Fibroblast of gingiva (primary cell): Measurements from ENCODE around the gene ULK4.

Source experiments
- DNase-seq: peaks from one replicate; pipeline ENCODE4 v3.0.0-alpha.2; 2011; ENCODE audit warnings: low read depth

Gene ULK4

DNA sequence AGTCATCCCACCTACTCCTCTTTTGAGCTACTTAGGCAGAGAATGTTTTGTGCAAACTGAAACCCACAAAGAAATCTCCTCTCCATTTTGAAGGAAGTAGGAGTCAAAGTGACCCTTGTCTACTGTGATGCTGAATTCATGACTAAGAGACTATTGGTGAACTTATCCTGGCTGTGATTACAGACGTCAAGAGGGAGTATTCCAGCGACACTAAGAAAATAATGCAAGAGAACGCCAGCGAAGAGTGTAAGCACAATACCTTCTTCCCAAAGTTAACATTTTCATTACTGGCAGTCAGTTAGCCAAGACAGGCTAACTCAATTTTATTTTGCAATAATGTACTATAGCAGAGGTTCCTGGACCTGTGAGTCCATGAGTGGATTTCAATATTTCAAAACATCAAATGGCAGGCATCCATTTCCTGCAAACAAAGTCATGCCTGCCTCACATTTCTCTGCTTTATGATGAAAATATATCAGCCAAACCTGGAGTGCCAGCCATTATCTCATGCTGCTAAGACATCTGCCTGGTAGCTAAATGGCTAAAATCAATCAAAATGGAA lies 703.6 kb downstream of the ULK4 start:
- peak; percentile 80 for DNase-seq

DNA sequence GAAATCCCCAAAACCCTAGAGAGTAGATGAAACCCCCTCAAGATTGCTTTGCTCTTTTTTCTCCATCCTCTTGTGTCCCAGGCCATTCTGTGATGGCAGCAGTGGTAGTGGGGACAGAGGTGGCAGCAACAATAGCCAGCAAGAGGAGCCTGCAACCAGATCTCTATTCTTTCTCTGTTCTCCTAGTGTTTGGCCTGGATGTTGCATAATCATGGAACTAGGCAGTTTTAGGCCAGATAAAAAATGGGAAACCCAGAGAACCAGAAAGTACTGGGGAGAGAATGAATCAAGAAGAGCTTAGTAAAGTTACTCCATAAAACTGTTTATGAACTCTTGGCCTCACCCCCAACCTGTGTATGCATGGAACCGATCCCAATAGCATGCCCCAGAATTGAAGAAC lies 710.3 kb downstream of the ULK4 start:
- DNase-seq: no peak

DNA sequence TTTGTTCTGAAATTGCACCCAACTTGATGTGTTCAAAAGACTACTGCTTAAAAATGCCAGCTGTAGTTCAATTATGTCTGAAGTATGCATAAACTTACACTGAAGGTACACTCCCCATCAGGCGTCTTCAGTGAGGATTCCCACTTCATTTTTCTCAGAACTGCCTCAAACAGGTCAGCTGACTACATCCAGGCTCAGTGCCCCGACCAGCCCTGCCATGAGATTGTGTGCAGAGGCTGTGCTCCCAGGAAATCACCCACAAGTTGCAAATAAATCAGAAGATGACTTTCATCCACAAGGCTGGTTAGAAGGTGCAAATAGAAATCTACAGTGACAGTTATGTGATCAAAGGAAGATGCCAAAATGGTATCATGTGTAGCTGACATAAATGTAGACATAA lies 711.1 kb downstream of the ULK4 start:
- DNase-seq: no peak

DNA sequence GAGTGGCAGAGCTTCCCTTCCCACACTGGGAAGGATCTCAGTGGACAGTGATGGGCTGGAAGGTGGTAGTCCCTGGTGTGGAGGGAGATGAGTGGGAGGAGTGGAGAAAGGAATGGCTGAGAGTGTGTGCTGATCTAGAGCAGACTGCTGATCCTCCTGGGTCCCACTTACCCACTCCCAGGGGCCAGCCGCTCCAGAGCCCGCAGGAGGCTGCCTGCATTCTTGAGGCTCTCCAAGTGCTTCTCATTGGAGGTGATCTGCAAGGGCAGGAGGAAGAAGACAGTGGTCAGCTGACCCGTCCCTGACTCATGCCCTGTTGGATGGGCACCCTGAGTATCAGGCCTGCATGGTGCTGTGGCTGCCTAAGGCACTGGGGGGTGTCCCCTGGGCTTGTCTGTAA lies 712.6 kb downstream of the ULK4 start:
- no peak for DNase-seq

DNA sequence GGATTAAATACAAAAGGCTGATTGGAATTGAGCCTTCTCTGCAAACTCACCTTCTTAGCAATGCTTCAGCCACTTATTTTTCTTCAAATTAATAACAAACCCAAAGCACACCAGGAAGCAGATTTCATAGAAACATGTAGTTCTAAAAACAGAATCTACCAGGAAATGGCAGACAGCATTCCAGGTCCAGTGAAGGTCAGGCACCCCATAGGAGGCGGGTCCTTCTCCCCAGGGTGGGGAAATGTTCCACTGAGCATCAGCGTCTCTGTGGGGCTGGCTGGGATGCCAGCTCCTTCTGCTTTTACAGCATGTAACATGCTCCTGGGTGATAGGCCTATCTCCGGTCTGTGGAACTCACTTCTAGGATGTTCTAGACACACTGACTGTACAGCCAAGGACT lies 713.4 kb downstream of the ULK4 start:
- DNase-seq: no peak

DNA sequence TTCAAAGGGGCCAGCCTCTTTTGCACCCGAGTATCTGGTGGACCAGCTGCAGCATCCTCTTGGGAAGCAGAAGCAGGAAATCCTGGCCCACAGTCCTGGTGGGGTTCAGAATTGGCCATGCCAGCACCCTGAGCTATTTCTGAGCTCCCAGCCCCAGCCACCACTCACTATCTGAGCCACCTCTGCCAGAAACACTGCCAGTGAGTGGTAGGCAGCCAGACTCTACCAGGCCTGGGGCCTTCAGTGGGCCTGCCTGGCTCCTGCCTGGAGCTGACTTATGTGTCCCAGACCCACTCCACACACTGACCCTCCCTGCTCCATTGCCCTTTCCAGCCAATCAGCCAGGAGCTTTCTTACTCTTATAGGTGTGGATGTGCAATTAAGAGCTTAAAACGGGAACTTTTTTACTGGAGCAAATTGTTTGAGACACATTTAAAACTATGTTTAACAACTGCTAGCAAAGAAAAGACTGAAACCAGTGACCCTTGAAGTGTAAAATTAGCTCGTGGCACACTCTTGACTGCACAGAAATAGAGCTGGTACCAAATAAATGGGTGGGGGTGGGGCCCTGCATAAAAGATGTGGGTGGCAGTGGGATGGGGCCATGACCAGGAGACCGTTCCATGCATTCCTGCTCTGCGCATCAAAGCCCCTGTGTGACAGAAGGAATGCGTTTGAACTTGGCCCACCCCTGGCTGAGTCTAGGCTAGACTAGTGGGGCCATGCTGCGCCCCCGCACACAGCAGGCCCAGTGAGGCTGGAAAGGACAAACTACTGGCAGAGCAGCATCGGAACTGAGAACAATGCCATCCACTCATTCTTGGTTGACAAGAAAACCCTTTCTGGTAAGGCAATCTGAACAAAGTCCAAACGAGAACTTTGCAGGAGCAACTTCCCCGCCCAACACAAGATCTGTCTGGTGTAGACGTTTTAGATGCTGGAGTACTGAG lies 714.6 kb downstream of the ULK4 start:
- DNase-seq: no peak

DNA sequence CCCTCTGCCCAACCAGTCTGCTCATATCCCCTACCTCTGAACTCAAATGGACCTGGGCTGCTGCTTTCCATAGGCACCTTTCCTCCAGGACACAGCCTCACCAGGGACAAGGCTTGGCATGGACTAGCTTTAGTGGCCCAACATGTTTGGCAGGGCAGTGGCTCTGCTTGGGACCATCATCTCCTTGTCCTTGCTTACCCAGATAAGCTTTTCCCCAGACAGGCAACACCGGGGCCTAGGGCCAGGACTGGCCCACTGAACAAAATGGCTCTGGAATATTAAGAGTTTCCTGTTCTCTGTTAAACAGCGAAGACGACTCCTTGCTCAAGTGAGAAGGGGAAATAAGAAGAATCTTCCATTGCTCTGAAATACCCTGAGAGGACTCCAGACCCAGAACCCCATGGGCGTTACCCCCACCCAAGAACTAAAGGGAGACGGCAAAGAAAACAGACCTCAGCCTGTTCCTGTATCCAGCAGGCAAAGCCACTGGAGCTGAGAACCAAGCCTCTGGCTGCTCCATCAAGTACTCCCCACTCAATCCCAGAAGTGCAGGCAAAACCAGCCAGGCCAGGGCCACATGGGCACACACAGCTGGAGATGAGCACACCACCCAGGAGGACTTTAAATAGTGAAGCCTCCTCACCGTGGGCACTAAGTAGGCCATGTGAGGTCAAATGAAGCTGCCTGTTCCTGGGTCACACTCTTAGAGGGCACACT lies 717.1 kb downstream of the ULK4 start:
- DNase-seq: no peak

DNA sequence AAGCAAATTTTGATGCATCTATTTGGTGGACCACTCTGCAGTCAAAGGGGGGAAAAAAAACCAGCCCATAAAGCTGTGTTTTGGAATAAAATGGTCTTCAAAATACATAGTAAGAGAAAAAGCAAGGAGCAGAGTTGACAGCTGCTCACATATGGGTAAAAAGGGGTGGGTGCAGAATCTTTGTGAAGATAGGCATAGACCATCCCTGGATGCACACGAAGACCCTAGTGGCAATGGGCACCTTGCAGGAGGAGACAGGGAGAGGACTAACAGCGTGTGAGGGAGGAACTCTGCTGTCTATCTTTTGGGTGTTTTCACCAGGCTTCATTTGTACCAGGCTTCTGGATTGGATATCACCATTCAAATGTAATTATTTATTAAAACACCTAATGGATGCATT lies 718.7 kb downstream of the ULK4 start:
- DNase-seq: no peak

DNA sequence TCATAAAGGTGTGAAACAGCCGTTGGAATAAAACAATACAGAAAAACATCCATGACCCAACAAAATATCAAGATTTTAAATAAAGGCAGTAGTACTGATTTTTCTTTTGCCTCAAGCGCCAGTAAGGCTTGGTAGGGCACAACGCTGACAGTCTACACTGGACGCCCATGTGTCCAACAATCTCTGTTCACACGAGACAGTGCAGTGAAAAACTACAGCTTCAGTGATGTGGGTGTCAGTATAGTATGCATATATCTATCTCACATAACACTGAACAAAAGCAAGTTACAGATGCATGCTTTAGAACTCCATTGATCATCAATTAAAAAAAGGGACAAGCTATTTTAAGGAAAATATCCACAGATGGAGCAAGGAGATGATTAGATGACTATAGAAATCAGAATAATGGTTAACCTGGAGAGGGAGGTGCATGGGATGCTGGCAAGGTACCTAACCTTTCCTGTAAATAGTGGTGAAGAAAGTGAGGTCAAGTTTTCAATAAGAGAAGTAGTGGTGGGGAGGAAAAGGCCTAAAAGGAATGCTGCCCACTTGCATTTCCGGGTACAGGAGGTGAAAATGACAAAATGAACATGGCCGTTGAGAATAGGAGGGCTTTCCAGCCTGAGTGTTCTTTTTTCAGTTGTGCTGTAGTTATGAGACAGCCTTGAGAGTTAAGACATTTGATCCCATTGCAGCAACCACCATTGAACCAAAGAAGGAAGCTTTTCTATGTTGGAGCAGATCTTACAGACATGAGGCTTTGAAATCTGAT lies 719.9 kb downstream of the ULK4 start:
- no peak for DNase-seq

DNA sequence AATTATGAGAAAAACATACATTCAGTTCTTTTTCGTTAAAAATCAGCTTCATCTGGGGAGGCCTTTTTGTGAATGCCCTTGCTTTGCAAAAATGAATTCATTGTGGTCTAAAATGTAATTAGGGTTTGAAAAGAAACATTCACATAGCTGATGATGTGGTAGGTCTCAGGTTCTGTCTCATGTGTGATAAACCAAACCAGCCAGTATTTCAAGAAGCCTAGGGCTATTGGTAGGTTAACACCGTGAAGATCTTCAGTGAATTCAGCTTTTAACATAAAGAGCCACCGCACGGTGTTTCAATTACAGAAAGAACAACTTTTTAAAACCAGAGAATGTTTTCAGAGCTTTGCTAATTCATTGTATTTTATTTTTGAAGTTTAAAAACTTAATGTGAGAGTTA lies 720.7 kb downstream of the ULK4 start:
- no peak for DNase-seq

DNA sequence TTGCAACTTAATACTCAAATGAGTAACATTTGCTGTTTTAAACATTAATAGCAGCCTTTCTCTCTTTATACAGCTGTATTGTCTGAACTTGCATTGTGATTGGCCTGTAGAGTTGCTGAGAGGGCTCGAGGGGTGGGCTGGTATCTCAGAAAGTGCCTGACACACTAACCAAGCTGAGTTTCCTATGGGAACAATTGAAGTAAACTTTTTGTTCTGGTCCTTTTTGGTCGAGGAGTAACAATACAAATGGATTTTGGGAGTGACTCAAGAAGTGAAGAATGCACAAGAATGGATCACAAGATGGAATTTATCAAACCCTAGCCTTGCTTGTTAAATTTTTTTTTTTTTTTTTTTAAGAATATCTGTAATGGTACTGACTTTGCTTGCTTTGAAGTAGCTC lies 722.3 kb downstream of the ULK4 start:
- DNase-seq: no peak

DNA sequence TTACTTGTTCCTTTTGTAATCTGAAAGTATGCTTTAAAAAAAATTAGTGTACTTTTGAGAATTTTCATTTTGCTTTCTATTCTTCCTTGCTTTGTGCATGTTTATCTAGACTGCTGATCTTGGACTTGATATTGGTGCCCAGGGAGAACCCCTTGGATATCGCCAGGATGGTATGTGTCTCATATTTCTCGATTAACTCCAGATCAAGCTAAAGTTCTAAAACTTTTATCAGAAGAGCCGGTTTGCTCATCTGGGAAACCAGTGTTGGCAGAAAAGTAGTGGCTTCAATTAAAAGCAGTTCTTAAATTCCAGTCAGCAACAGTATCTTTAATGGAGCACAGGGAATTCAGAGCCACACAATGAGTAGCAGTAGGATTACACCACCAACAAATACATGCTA lies 724.0 kb downstream of the ULK4 start:
- DNase-seq: peak; percentile 52

DNA sequence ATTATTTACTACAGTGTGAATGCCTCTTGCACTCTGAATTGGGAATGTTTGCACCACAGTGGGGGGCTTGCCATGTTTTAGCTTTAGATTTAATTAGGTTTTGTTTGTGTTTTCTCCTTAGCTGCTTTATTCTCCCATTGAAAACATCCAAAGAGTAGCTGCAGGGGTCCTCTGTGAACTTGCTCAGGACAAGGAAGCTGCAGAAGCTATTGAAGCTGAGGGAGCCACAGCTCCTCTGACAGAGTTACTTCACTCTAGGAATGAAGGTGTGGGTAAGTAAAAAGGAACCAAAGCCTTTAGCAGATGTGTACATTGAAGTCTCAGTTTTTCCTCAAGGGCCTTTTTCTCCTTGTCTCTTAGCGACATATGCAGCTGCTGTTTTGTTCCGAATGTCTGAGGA lies 725.7 kb downstream of the ULK4 start:
- no peak for DNase-seq

DNA sequence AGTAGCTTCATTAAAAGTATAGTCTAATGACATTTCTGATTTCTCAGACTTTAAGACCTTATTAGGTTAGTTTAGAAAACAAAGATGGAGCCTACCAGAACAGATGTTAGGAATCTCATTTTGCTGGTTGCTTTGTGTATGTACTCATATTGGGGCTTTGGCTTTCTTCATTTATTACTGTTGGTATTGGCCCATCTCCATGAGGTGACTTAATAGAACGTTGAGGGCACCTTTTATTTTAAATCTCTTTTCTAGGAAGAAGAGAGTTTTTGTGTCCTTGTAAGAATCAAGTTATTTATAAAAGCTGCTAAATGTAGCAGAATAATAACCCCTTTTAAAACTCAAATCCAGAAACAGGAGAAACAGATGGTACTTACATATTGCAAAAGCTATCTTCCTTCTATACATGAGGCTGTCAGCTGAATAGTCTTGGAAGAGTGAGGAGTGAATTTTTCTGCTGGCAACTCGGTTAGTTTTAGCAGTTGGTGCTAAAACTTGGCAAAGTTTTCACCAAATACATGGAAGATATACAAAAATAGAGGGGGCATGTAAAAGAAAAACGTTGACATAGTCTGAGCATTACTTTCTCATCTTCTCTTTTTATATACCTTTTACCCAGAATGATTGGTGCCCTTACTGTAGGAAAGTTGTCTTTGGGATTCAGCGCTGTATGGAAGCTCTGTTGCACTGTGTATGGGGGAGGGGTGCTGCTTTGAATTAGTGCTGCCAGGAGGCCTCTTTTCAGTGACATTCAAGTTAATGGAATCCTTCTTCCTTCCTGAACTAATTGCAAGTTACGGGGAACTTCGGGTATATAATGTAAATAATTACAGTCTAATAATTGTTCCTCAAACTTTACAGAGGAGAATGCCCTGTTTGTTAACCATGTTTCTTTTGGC lies 726.8 kb downstream of the ULK4 start:
- DNase-seq: peak; percentile 16

DNA sequence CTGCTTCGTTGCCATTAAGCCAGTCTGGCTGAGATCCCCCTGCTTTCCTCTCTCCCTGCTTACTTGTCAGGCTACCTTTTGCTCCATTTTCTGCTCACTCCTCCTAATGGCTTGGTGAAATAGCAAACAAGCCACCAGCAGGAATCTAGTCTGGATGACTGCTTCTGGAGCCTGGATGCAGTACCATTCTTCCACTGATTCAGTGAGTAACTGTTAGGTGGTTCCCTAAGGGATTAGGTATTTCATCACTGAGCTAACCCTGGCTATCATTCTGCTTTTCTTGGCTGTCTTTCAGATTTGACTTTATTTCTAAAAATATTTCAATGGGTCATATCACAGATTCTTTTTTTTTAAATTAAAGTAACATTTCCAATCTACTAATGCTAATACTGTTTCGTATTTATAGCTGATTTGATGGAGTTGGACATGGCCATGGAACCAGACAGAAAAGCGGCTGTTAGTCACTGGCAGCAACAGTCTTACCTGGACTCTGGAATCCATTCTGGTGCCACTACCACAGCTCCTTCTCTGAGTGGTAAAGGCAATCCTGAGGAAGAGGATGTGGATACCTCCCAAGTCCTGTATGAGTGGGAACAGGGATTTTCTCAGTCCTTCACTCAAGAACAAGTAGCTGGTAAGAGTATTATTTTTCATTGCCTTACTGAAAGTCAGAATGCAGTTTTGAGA lies 737.6 kb downstream of the ULK4 start:
- DNase-seq: peak; percentile 88

DNA sequence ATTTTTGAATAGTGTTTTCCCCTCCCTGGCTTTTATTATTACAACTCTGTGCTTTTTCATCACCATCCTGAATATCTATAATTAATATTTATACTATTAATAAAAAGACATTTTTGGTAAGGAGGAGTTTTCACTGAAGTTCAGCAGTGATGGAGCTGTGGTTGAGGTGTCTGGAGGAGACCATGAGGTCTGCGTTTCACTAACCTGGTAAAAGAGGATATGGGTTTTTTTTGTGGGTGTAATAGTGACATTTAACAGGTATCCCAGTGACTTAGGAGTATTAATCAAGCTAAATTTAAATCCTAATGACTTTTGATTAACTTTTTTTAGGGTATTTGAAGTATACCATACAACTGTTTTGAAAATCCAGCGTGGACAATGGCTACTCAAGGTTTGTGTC lies 738.2 kb downstream of the ULK4 start:
- no peak for DNase-seq

DNA sequence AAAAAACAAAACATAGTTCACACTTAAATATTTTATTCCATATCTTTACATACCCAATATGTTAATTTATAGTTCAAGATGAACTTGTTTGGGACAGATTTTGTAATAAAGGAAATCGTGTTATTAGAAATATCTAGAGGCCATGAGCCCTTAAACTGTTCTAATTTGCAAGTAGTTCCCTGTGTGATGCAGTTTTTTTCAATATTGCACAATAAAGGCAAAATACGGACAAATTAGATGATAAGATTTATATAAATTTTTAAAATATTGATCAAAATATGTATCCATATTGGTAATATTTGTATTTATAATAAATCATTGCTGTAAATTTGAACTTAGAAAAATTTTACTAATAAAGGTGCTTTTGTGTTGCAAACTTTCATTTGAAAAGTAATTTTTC lies 738.8 kb downstream of the ULK4 start:
- no peak for DNase-seq

DNA sequence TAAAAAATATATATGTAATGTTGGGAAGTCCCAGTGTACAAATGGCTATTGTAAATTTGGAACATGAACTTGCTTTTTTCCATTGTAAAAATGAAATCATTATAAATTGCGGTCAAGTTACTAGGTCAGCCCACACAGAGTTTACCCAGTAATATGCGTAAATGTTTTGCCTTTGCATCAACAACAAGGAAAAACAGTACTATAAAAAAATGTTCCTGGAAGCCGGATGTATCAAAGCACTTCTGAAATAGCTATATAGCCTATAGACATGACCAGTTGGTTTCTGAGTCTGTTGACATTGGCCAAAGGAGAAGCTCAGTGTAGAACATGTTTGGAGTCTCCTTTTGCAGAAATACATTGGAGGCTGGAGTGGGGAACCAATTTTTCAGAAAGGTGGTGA lies 739.4 kb downstream of the ULK4 start:
- DNase-seq: peak; percentile 29

DNA sequence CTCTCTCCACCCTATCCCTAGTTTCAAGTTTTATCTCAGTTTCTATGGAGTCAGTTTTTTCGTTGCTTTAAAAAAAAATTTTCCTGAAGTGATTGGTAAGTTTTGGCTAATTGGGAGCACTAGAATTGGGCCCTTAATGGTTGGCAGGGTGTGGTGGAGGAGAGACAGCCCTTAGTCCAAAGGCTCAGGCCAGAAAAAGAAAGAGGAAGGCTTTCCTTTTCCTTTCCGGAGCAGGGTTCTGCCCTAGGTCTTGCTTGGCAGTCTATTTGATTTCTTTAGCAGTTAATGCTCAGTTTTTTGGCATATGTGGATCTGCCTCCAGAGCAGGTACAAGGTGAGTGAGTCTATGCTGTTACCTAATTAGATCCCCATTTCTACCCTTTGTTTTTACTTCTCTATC lies 739.9 kb downstream of the ULK4 start:
- no peak for DNase-seq

DNA sequence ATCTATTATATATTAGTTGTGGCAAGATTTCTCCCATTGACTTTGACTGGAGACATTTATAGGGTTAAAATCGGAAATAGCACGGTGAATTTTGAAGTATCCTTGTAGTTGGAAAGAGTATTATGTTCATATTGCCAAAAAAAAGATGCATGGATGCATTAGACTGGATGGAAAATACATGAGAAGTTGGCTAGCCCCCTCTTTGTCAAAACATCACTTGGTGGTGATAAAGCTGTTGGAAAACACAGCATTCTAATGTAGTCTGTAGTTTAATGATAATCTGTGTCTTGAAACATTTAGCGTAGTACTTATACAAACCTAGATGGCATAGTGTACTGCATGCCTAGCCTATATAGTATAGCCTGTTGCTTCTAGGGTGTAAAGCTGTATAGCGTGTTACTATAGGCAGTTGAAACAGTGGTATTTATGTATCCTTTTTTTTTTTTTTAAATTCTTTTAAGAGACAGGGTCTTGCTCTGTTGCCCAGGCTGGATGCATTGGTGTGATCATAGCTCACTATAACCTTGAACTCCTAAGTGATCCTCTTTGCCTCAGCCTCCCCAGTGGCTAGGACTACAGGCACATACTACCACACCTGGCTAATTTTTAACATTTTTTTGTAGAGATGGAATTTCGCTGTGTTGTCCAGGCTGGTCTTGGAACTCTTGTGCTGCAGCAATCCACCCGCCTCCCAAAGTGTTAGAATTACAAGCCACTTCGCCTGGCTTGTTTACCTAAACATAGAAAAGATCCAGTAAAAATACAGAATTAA lies 740.8 kb downstream of the ULK4 start:
- DNase-seq: no peak
